ENCODE results near the gene VAMP2.

VAMP2 gene

GRCh38 chr17:8117980-8118768 is 44.6 kb downstream of the VAMP2 start, which contains the start of gene ALOXE3:
ALOXE3 (minus strand) TSS chr17:8118514; CDS start chr17:8117990, 524 bp downstream.
- no peak for TF ChIP-seq CTCF (IDR thresholded peaks at IDR 0.05; ENCODE audit: low read depth, low read length)
- no peak for TF ChIP-seq EZH2phosphoT487 (IDR thresholded peaks at IDR 0.05; ENCODE audit: low read depth)
- H3K9me3 ChIP-seq (ENCODE audit: insufficient read depth, low read length) = no peaks in the 10 kb centered on the region
- H3K4me3 ChIP-seq (ENCODE audit: low read length) = peak within 1 kb of the TSS; percentile 96
- peak within 1 kb of the TSS; percentile 82 for H2AFZ ChIP-seq (ENCODE audit: low read depth, low read length)
- H3K36me3 ChIP-seq (replicated peaks; ENCODE audit: low read depth, low read length) = no peaks in the 10 kb centered on the region
- H3K4me2 ChIP-seq (ENCODE audit: low read length) = peak within 1 kb of the TSS; percentile 85
- H3K27ac ChIP-seq (ENCODE audit: low read length) = peak within 1 kb of the TSS; percentile 54
- H3K9ac ChIP-seq (ENCODE audit: low read length) = peak within 1 kb of the TSS; percentile 68
- H3K27me3 ChIP-seq (ENCODE audit: low read depth, low read length) = peaks cover 13% of the 10 kb centered on the region
- peaks cover 9% of the 10 kb centered on the region; the same call in 1 of the 2 replicates for H3K4me1 ChIP-seq (ENCODE audit: low read length)
- no peaks in the 10 kb centered on the region for H4K20me1 ChIP-seq (ENCODE audit: insufficient read depth, low read length)
- no peaks in the 10 kb centered on the region for H3K79me2 ChIP-seq (ENCODE audit: low read length)

- H3K27me3 ChIP-seq (ENCODE audit: low read depth, low read length) = peaks cover 20% of the 10 kb centered on the region
- H3K36me3 ChIP-seq (replicated peaks; ENCODE audit: low read depth, low read length) = no peaks in the 10 kb centered on the region
- H3K27ac ChIP-seq (ENCODE audit: low read length) = no peak overlapping the region
- H3K9ac ChIP-seq (ENCODE audit: low read length) = no peak overlapping the region
- peak overlapping the region; percentile 85 for H3K4me2 ChIP-seq (ENCODE audit: low read length)
- H2AFZ ChIP-seq (ENCODE audit: low read depth, low read length) = no peak overlapping the region
- H3K9me3 ChIP-seq (ENCODE audit: insufficient read depth, low read length) = no peaks in the 10 kb centered on the region
- peak overlapping the region; percentile 96 for H3K4me3 ChIP-seq (ENCODE audit: low read length)
- TF ChIP-seq CTCF (IDR thresholded peaks at IDR 0.05; ENCODE audit: low read depth, low read length) = no peak
- no peak for TF ChIP-seq EZH2phosphoT487 (IDR thresholded peaks at IDR 0.05; ENCODE audit: low read depth)
- H3K4me1 ChIP-seq (ENCODE audit: low read length) = peaks cover 9% of the 10 kb centered on the region; the same call in 1 of the 2 replicates
- H4K20me1 ChIP-seq (ENCODE audit: insufficient read depth, low read length) = no peaks in the 10 kb centered on the region
- H3K79me2 ChIP-seq (ENCODE audit: low read length) = no peaks in the 10 kb centered on the region
Measured at GRCh38 chr17:8117367-8117979, 45.3 kb downstream of the VAMP2 start.

- H2AFZ ChIP-seq (ENCODE audit: low read depth, low read length) = no peak overlapping the region
- H3K4me1 ChIP-seq (ENCODE audit: low read length) = peaks cover 9% of the 10 kb centered on the region; the same call in 1 of the 2 replicates
- H3K27me3 ChIP-seq (ENCODE audit: low read depth, low read length) = peaks cover 26% of the 10 kb centered on the region
- H3K36me3 ChIP-seq (replicated peaks; ENCODE audit: low read depth, low read length) = no peaks in the 10 kb centered on the region
- no peak overlapping the region for H3K4me3 ChIP-seq (ENCODE audit: low read length)
- TF ChIP-seq CTCF (IDR thresholded peaks at IDR 0.05; ENCODE audit: low read depth, low read length) = no peak
- TF ChIP-seq EZH2phosphoT487 (IDR thresholded peaks at IDR 0.05; ENCODE audit: low read depth) = no peak
- no peaks in the 10 kb centered on the region for H3K79me2 ChIP-seq (ENCODE audit: low read length)
- H4K20me1 ChIP-seq (ENCODE audit: insufficient read depth, low read length) = no peaks in the 10 kb centered on the region
- H3K9me3 ChIP-seq (ENCODE audit: insufficient read depth, low read length) = no peaks in the 10 kb centered on the region
- no peak overlapping the region for H3K27ac ChIP-seq (ENCODE audit: low read length)
- H3K4me2 ChIP-seq (ENCODE audit: low read length) = no peak overlapping the region
- H3K9ac ChIP-seq (ENCODE audit: low read length) = no peak overlapping the region
Measured at GRCh38 chr17:8116776-8117175, 46.0 kb downstream of the VAMP2 start.

GRCh38 chr17:8110907-8111306 is 51.8 kb downstream of the VAMP2 start:
- Histone ChIP-seq H4K20me1 (ENCODE audit: insufficient read depth, low read length) (no peaks in the 10 kb centered on the region), H3K79me2 (ENCODE audit: low read length) (no peaks in the 10 kb centered on the region), H3K4me1 (ENCODE audit: low read length) (no peaks in the 10 kb centered on the region), H3K27me3 (ENCODE audit: low read depth, low read length) (peaks cover 22% of the 10 kb centered on the region), H3K9ac (ENCODE audit: low read length) (no peak overlapping the region), H2AFZ (ENCODE audit: low read depth, low read length) (no peak overlapping the region), H3K27ac (ENCODE audit: low read length) (no peak overlapping the region), H3K4me3 (ENCODE audit: low read length) (no peak overlapping the region), H3K9me3 (ENCODE audit: insufficient read depth, low read length) (no peaks in the 10 kb centered on the region), H3K36me3 (replicated peaks; ENCODE audit: low read depth, low read length) (no peaks in the 10 kb centered on the region), H3K4me2 (ENCODE audit: low read length) (no peak overlapping the region)
- TF ChIP-seq CTCF (IDR thresholded peaks at IDR 0.05; ENCODE audit: low read depth, low read length) (no peak), EZH2phosphoT487 (IDR thresholded peaks at IDR 0.05; ENCODE audit: low read depth) (no peak)

All from OCI-LY3 (cell line).